OCI-LY7 (cell line): ENCODE measurements around the gene DCDC2C.

Experiments used
- EZH2phosphoT487 ChIP-seq: fragments of 200-600 bp; sonication (generic); IDR thresholded peaks from 2 replicates; pipeline ENCODE4 v1.6.1; 2018; ENCODE audit warnings: low read depth, borderline replicate concordance, mild to moderate bottlenecking, mixed run types, antibody characterized with exemption, low read length, moderate library complexity, mixed read lengths
- TF ChIP-seq, protein P1 (sequence below): fragments of 200-600 bp; sonication (generic); conservative IDR thresholded peaks from 2 replicates; pipeline ENCODE4 v1.5.1; 2014; ENCODE audit warnings: mild to moderate bottlenecking, antibody characterized with exemption, low read length, moderate library complexity, mixed read lengths

DNA sequence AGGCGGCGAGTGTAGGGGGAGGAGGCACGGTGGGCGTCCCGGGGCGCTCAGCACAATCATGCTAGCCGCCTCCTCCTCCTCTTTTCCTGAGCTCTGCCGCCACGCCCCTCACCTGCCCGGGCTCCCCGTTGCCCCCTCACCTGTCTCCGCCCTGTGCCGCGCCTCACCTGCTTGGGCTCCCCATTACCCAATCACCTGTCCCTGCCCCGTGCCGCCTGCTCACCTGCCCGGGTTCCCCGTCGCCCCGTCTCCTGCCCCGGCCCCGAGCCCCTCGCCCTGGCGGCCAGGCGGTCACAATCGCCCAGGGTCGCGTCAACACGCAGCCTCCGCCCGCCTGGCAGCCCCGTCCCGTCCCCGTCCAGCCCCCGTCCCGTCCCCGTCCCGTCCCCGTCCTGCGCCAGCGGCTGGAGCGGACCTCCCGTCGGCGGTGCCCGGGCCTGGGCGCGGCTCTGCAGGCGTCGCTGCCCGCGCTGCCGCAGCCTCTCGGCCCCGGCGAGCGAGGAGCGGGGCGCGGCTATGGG is at the start of gene DCDC2C:
- TF ChIP-seq, protein P1, sequence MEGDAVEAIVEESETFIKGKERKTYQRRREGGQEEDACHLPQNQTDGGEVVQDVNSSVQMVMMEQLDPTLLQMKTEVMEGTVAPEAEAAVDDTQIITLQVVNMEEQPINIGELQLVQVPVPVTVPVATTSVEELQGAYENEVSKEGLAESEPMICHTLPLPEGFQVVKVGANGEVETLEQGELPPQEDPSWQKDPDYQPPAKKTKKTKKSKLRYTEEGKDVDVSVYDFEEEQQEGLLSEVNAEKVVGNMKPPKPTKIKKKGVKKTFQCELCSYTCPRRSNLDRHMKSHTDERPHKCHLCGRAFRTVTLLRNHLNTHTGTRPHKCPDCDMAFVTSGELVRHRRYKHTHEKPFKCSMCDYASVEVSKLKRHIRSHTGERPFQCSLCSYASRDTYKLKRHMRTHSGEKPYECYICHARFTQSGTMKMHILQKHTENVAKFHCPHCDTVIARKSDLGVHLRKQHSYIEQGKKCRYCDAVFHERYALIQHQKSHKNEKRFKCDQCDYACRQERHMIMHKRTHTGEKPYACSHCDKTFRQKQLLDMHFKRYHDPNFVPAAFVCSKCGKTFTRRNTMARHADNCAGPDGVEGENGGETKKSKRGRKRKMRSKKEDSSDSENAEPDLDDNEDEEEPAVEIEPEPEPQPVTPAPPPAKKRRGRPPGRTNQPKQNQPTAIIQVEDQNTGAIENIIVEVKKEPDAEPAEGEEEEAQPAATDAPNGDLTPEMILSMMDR: no peak
- TF ChIP-seq EZH2phosphoT487: no peak
